Measurements from ENCODE around the gene OTOG. TPM values are rescaled to one million over a fixed set of nuclear protein-coding genes. Genes with fewer than 3 reads are reported as not detected.

The OTOG gene
- total RNA-seq, 2 experiments from 2014 or later, result not detected

GRCh38 chr11:17603056-17603825 is 56.2 kb downstream of the OTOG start:
- intact Hi-C loops (cut with micrococcal nuclease), result no loop called here
- no peak for TF ChIP-seq CTCF (IDR thresholded peaks at IDR 0.05)
- POLR2A ChIA-PET, result no interaction called here
- H3K27me3 Mint-ChIP-seq, result peaks cover 3% of the 10 kb centered on the region
- no peak overlapping the region for H3K27ac Mint-ChIP-seq
- no peak for ATAC-seq
- H3K4me3 Mint-ChIP-seq, result no peak overlapping the region
- CTCF ChIA-PET, result interaction anchor here (2.3 kb wide), 1 partner anchor 128 kb away, joined by 7 read pairs; no protein-coding TSS in a partner anchor
- no peak for DNase-seq
- peaks cover 8% of the 10 kb centered on the region for H3K4me1 Mint-ChIP-seq (ENCODE audit: low read depth)
- no peaks in the 10 kb centered on the region for H3K36me3 Mint-ChIP-seq (ENCODE audit: low read depth)
- H3K9me3 Mint-ChIP-seq, result no peaks in the 10 kb centered on the region

- intact Hi-C loops (cut with micrococcal nuclease), result no loop called here
- H3K36me3 Mint-ChIP-seq (ENCODE audit: low read depth), result no peaks in the 10 kb centered on the region
- ATAC-seq (no peak), DNase-seq (no peak)
- ChIA-PET POLR2A (no interaction called here), CTCF (no interaction called here)
- no peaks in the 10 kb centered on the region for H3K9me3 Mint-ChIP-seq
- H3K4me1 Mint-ChIP-seq (ENCODE audit: low read depth), result peaks cover 8% of the 10 kb centered on the region
- no peak overlapping the region for H3K4me3 Mint-ChIP-seq
- TF ChIP-seq CTCF (IDR thresholded peaks at IDR 0.05), result no peak
- H3K27me3 Mint-ChIP-seq, result peaks cover 3% of the 10 kb centered on the region
- H3K27ac Mint-ChIP-seq, result no peak overlapping the region
Observed at GRCh38 chr11:17604201-17604914, 57.3 kb downstream of the OTOG start.

GRCh38 chr11:17604915-17605233 is 57.8 kb downstream of the OTOG start:
- no peaks in the 10 kb centered on the region for H3K36me3 Mint-ChIP-seq (ENCODE audit: low read depth)
- H3K9me3 Mint-ChIP-seq, result no peaks in the 10 kb centered on the region
- H3K27ac Mint-ChIP-seq, result no peak overlapping the region
- POLR2A ChIA-PET, result no interaction called here
- CTCF ChIA-PET, result no interaction called here
- no peak for ATAC-seq
- no peak for TF ChIP-seq CTCF (IDR thresholded peaks at IDR 0.05)
- no peak overlapping the region for H3K4me3 Mint-ChIP-seq
- peaks cover 8% of the 10 kb centered on the region for H3K4me1 Mint-ChIP-seq (ENCODE audit: low read depth)
- H3K27me3 Mint-ChIP-seq, result peaks cover 3% of the 10 kb centered on the region
- DNase-seq, result no peak
- intact Hi-C loops (cut with micrococcal nuclease), result no loop called here

- Mint-ChIP-seq H3K27ac (no peak overlapping the region), H3K9me3 (no peaks in the 10 kb centered on the region), H3K4me1 (ENCODE audit: low read depth) (peaks cover 7% of the 10 kb centered on the region), H3K36me3 (ENCODE audit: low read depth) (no peaks in the 10 kb centered on the region), H3K4me3 (no peak overlapping the region), H3K27me3 (peaks cover 3% of the 10 kb centered on the region)
- no peak for DNase-seq
- ChIA-PET POLR2A (interaction anchor here (0.5 kb wide), 1 partner anchor 78 kb away, joined by 3 read pairs; no protein-coding TSS in a partner anchor), CTCF (no interaction called here)
- intact Hi-C loops (cut with micrococcal nuclease), result no loop called here
- no peak for TF ChIP-seq CTCF (IDR thresholded peaks at IDR 0.05)
- no peak for ATAC-seq
Observed at GRCh38 chr11:17605651-17606122, 58.6 kb downstream of the OTOG start.
